ENCODE data around the gene LTK. TPM values are rescaled to one million over a fixed set of nuclear protein-coding genes. Genes with fewer than 3 reads are reported as not detected.
A peak's percentile ranks its signal among the peaks of the same experiment; 100 is the strongest.

Gene LTK
- total and polyA plus RNA-seq, 8 donors: 1.6 to 4.0 (median 2.5) TPM

- Histone ChIP-seq H3K27ac (no peak overlapping the region), H3K4me3 (no peak overlapping the region), H3K9me3 (no peaks in the 10 kb centered on the region), H3K27me3 (no peaks in the 10 kb centered on the region), H3K4me1 (no peaks in the 10 kb centered on the region), H3K36me3 (no peaks in the 10 kb centered on the region)
- ATAC-seq (no peak), DNase-seq (peak in 1 of 4 donors; percentile 8)
- intact Hi-C loops (cut with DNase I): no loop called here
- no peak for TF ChIP-seq CTCF (IDR thresholded peaks at IDR 0.05)
Measured at GRCh38 chr15:41550066-41550775, 36.6 kb upstream of the LTK start.

GRCh38 chr15:41546851-41547786 is 33.5 kb upstream of the LTK start:
- Histone ChIP-seq H3K36me3 (no peaks in the 10 kb centered on the region), H3K4me1 (peaks cover 0 to 17% of the 10 kb centered on the region in 2 donors), H3K27ac (no peak overlapping the region), H3K4me3 (no peak overlapping the region), H3K9me3 (no peaks in the 10 kb centered on the region), H3K27me3 (no peaks in the 10 kb centered on the region)
- intact Hi-C loops (cut with DNase I): no loop called here
- no peak for TF ChIP-seq CTCF (IDR thresholded peaks at IDR 0.05)
- ATAC-seq: no peak
- DNase-seq: peak in 1 of 4 donors; percentile 36

GRCh38 chr15:41545218-41545617 is 31.6 kb upstream of the LTK start:
- Histone ChIP-seq H3K27ac (no peak overlapping the region), H3K36me3 (no peaks in the 10 kb centered on the region), H3K4me1 (peaks cover 0 to 17% of the 10 kb centered on the region in 2 donors), H3K27me3 (no peaks in the 10 kb centered on the region), H3K9me3 (no peaks in the 10 kb centered on the region), H3K4me3 (no peak overlapping the region)
- DNase-seq (peak in 1 of 4 donors; percentile 1), ATAC-seq (no peak)
- intact Hi-C loops (cut with DNase I): no loop called here
- TF ChIP-seq CTCF (IDR thresholded peaks at IDR 0.05): no peak

- peak overlapping the region in 1 of 2 donors; percentile 79 for H3K27ac ChIP-seq
- TF ChIP-seq CTCF (IDR thresholded peaks at IDR 0.05): no peak
- ATAC-seq (peak; percentile 10), DNase-seq (peak in 1 of 4 donors; percentile 79)
- H3K36me3 ChIP-seq: no peaks in the 10 kb centered on the region
- H3K4me3 ChIP-seq: peak overlapping the region; percentile 78 to 86
- no peaks in the 10 kb centered on the region for H3K9me3 ChIP-seq
- no peaks in the 10 kb centered on the region for H3K27me3 ChIP-seq
- H3K4me1 ChIP-seq: peaks cover 0 to 17% of the 10 kb centered on the region in 2 donors
- intact Hi-C loops (cut with DNase I): no loop called here
Measured at GRCh38 chr15:41544650-41545015, 31.0 kb upstream of the LTK start.

GRCh38 chr15:41543521-41543870 is 29.9 kb upstream of the LTK start:
- intact Hi-C loops (cut with DNase I): no loop called here
- no peak for TF ChIP-seq CTCF (IDR thresholded peaks at IDR 0.05)

More at GRCh38 chr15:41543521-41543870, 29.9 kb upstream of the LTK start:
- H3K4me1 ChIP-seq: peaks cover 0 to 17% of the 10 kb centered on the region in 2 donors
- no peak for DNase-seq
- no peaks in the 10 kb centered on the region for H3K27me3 ChIP-seq
- H3K4me3 ChIP-seq: peak overlapping the region; percentile 78 to 86
- ATAC-seq: no peak
- H3K9me3 ChIP-seq: no peaks in the 10 kb centered on the region
- peak overlapping the region; percentile 79 for H3K27ac ChIP-seq
- H3K36me3 ChIP-seq: no peaks in the 10 kb centered on the region
